Parathyroid adenoma (tissue), 2 donors: ENCODE data around the gene DCANP1.

Source experiments
- H2AFZ ChIP-seq: fragments of 300-600 bp; sonication (generic); one replicate; pipeline ENCODE4 v1.7.0; 2017; ENCODE audit warnings: antibody characterized with exemption, mild to moderate bottlenecking
- H3K27ac ChIP-seq: fragments of 300-600 bp; sonication (generic); one replicate; pipeline ENCODE4 v1.7.0; 2017
- H3K27me3 ChIP-seq: fragments of 300-600 bp; sonication (generic); one replicate; pipeline ENCODE4 v1.7.0; 2017; ENCODE audit warnings: low read length; ENCODE audit not compliant: control insufficient read depth, insufficient read depth
- H3K36me3 ChIP-seq: fragments of 300-600 bp; sonication (generic); one replicate; pipeline ENCODE4 v1.7.0; 2017; ENCODE audit warnings: low read length; ENCODE audit not compliant: control insufficient read depth, insufficient read depth
- H3K4me1 ChIP-seq: fragments of 300-600 bp; sonication (generic); one replicate; pipeline ENCODE4 v1.7.0; 2017; ENCODE audit warnings: control low read depth
- H3K4me2 ChIP-seq: fragments of 300-600 bp; sonication (generic); one replicate; pipeline ENCODE4 v1.7.0; 2017; ENCODE audit warnings: low read length
- H3K4me3 ChIP-seq: fragments of 300-600 bp; sonication (generic); one replicate; pipeline ENCODE4 v1.7.0; 2017; ENCODE audit warnings: low read depth, low read length
- H3K79me2 ChIP-seq: fragments of 300-600 bp; sonication (generic); one replicate; pipeline ENCODE4 v1.7.0; 2017; ENCODE audit warnings: control low read depth
- H3K9ac ChIP-seq: fragments of 300-600 bp; sonication (generic); one replicate; pipeline ENCODE4 v1.7.0; 2017; ENCODE audit warnings: mild to moderate bottlenecking
- H3K9me3 ChIP-seq: fragments of 300-600 bp; sonication (generic); one replicate; pipeline ENCODE4 v1.7.0; 2017; ENCODE audit warnings: low read length; ENCODE audit not compliant: control insufficient read depth
- TF ChIP-seq, protein P1 (sequence below): fragments of 300-600 bp; sonication (generic); IDR thresholded peaks from one replicate; pipeline ENCODE4 v1.7.0; 2017; ENCODE audit warnings: antibody characterized with exemption, mild to moderate bottlenecking
- donor health status: primary hyperparathyroidism.

Gene DCANP1

DNA sequence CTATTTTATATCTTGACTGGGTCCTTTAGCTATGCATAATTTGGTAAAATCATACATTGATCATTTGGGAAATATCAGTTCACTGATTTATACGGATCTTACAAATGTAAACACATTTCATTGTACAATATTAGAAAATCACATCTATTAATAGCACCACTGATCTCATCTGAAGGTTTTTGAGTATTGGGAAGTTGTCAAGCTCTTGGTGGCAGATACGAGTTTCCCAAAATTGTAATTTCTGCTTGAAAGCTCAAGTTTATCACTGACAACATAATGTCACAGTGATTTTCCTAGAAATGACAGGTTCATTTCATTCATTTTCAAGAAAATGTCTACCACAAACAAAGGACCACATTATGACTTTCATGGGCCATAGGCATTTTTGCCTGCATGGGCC is 45.1 kb downstream of the DCANP1 start:
- Histone ChIP-seq H3K9me3 (no peaks in the 10 kb centered on the region), H3K9ac (no peak overlapping the region), H3K27ac (no peak overlapping the region), H3K4me3 (no peak overlapping the region), H3K79me2 (peaks cover 15% of the 10 kb centered on the region), H3K4me1 (peaks cover 6% of the 10 kb centered on the region), H3K27me3 (no peaks in the 10 kb centered on the region), H2AFZ (no peak overlapping the region), H3K36me3 (no peaks in the 10 kb centered on the region), H3K4me2 (no peak overlapping the region)
- TF ChIP-seq, protein P1, sequence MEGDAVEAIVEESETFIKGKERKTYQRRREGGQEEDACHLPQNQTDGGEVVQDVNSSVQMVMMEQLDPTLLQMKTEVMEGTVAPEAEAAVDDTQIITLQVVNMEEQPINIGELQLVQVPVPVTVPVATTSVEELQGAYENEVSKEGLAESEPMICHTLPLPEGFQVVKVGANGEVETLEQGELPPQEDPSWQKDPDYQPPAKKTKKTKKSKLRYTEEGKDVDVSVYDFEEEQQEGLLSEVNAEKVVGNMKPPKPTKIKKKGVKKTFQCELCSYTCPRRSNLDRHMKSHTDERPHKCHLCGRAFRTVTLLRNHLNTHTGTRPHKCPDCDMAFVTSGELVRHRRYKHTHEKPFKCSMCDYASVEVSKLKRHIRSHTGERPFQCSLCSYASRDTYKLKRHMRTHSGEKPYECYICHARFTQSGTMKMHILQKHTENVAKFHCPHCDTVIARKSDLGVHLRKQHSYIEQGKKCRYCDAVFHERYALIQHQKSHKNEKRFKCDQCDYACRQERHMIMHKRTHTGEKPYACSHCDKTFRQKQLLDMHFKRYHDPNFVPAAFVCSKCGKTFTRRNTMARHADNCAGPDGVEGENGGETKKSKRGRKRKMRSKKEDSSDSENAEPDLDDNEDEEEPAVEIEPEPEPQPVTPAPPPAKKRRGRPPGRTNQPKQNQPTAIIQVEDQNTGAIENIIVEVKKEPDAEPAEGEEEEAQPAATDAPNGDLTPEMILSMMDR, result no peak

DNA sequence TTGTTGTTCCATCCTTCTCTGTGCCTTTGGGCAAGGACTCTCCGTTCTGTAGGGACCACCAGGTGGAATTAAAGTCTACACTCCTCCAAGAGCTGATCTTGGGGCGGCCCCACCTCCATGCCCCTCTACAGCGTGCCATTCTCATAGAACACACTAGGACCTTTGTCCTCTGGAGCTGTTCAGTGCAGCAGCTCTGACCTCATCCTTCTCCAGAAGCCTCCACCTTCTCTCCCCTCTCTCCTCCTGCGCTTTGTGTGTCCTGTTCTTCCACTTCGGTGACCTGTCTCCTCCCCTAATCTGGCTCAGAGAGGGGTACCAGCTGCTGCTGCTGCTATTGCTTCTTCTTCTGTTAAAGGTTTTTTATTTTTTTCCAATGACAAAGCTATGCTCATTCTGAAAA is 46.3 kb downstream of the DCANP1 start:
- TF ChIP-seq, protein P1, result no peak
- H2AFZ ChIP-seq, result peak overlapping the region; percentile 50
- no peak overlapping the region for H3K9ac ChIP-seq
- H3K4me2 ChIP-seq, result no peak overlapping the region
- peaks cover 6% of the 10 kb centered on the region for H3K4me1 ChIP-seq
- H3K79me2 ChIP-seq, result peaks cover 20% of the 10 kb centered on the region
- no peak overlapping the region for H3K27ac ChIP-seq
- no peak overlapping the region for H3K4me3 ChIP-seq
- no peaks in the 10 kb centered on the region for H3K27me3 ChIP-seq
- H3K9me3 ChIP-seq, result no peaks in the 10 kb centered on the region
- H3K36me3 ChIP-seq, result no peaks in the 10 kb centered on the region

DNA sequence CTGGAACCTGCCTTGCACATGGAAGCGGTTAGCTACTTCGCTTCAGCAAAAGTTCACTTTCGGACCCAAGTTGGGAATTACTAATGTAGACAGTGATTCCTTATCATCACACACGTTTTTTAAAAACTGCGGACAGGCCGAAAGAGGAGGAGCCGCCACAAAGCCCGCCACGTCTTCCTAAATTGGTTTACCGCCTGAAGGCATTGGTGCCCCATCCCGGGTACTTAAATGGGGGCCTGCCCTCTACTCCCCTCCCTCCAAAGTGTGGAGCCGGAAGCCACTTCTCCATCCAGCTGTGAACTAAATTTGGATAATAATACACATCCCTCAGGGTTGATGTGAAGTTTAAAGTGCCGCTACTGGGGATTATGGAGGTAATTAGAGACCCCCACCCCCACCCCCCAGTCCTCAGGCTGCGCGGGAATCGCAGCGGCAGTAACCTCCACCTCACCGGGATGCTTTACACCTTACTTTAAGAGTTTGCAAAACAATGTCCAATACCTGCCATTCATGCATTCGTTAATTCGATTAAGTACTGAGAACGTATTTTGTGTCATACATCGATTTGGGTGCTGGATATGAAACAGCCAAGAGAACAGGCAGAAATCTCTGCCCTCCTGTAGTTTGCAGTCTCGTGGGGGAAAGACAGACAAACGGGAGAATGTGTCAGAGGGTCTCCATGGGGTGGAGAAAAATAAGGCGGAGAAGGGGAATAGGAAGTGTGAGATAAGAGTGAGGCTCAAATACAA is 47.2 kb downstream of the DCANP1 start:
- peaks cover 6% of the 10 kb centered on the region for H3K4me1 ChIP-seq
- no peak overlapping the region for H3K9ac ChIP-seq
- peak overlapping the region; percentile 99 for H2AFZ ChIP-seq
- H3K9me3 ChIP-seq, result no peaks in the 10 kb centered on the region
- peaks cover 23% of the 10 kb centered on the region for H3K79me2 ChIP-seq
- H3K27ac ChIP-seq, result peak overlapping the region; percentile 72
- no peaks in the 10 kb centered on the region for H3K36me3 ChIP-seq
- TF ChIP-seq, protein P1, result no peak
- H3K4me2 ChIP-seq, result peak overlapping the region; percentile 61
- H3K4me3 ChIP-seq, result peak overlapping the region; percentile 65
- H3K27me3 ChIP-seq, result no peaks in the 10 kb centered on the region

DNA sequence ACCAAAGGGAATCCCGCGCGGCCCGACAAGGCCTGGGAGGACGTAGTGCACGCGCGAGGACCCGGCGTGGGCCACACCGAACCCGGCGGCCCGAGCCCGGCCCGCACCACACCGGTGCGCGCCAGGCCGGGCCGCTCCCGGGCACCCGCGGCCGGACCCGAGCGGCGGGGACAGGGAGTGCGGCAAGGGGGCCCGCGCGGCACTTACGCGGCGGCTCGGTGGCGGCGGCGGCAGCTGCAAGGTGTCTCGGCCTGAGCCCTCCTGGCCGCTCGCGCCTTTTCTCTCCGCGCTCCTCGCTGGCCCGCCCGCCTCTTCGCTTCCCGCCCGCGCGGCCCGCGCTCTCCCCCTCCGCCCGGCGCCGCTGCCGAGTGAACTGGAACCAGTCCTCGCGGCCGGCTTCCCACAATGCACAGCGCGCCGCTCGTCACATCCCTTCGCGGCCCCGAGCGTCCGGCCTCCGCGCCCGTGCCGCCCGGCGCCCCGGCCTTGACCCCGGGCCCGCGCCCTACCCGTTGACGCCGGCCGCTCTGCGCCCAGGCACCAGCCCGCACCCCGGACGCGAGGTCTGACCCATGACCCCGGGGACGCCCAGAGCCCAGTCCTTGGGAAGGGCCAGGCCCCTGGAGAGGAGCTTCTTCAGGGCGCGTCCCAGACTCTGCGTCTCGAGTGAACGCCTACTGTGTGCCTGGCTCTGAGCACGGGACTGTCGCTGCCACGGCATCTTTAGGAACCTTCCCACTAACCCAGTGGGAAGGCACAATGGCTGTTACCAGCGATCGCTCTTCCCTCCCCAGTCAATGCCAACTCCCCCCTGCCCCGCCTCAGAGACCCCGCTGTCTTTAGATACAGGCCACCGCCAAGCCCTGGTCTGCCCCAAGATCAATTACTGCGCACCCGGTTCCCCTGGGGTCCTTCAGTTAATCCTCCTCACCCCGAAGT is 48.0 kb downstream of the DCANP1 start, which contains the start of gene MACROH2A1:
TSS of gene MACROH2A1 (minus strand) at position 377 of the 939 bp plus-strand sequence. CDS start 10,138 bp downstream, outside the sequence.
- peak within 1 kb of the TSS; percentile 72 for H3K27ac ChIP-seq
- H3K9me3 ChIP-seq, result no peaks in the 10 kb centered on the region
- no peaks in the 10 kb centered on the region for H3K27me3 ChIP-seq
- H3K4me3 ChIP-seq, result peak within 1 kb of the TSS; percentile 65
- H3K4me1 ChIP-seq, result peaks cover 6% of the 10 kb centered on the region
- TF ChIP-seq, protein P1, result no peak
- H3K9ac ChIP-seq, result peak within 1 kb of the TSS; percentile 59
- peaks cover 31% of the 10 kb centered on the region for H3K79me2 ChIP-seq
- peak within 1 kb of the TSS; percentile 85 for H3K4me2 ChIP-seq
- H3K36me3 ChIP-seq, result no peaks in the 10 kb centered on the region
- peak within 1 kb of the TSS; percentile 99 for H2AFZ ChIP-seq
